Fibroblast of lung (primary cell): Measurements from ENCODE around the gene PLN.

Experiments used
- EZH2 ChIP-seq: IDR thresholded peaks from 2 replicates; pipeline ENCODE4 v1.5.1; 2012; ENCODE audit warnings: low read length, control low read depth, mild to moderate bottlenecking; ENCODE audit errors: missing control alignments
- TF ChIP-seq, protein P1 (sequence below), 2 donors: IDR thresholded peaks in 1 of 2; conservative IDR thresholded peaks in 1 of 2; 1 replicate in 1 of 2; 2 replicates in 1 of 2; pipeline ENCODE4 v1.5.1; 2011 to 2012; ENCODE audit warnings: low read length in 2 of 2, control low read depth in 1 of 2, inconsistent platforms in 1 of 2, low read depth in 1 of 2, mild to moderate bottlenecking in 1 of 2

DNA sequence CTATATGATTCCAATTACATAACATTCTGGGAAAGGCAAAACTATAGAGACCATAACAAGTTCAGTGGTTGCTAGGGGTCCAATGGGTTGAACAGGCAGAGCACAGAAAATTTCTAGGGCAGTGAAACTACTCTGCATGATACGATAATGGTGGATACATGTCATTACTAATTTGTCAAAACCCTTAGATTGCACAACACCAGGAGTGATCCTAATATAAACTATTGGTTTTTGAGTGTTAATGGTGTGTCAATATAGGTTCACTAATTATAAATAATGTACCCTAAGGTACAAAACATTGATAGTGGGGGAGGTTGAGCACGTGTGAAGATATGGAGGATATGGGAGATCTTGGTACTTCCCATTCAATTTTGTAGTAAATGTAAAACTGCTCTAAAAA is 42.4 kb upstream of the PLN start:
- TF ChIP-seq, protein P1, sequence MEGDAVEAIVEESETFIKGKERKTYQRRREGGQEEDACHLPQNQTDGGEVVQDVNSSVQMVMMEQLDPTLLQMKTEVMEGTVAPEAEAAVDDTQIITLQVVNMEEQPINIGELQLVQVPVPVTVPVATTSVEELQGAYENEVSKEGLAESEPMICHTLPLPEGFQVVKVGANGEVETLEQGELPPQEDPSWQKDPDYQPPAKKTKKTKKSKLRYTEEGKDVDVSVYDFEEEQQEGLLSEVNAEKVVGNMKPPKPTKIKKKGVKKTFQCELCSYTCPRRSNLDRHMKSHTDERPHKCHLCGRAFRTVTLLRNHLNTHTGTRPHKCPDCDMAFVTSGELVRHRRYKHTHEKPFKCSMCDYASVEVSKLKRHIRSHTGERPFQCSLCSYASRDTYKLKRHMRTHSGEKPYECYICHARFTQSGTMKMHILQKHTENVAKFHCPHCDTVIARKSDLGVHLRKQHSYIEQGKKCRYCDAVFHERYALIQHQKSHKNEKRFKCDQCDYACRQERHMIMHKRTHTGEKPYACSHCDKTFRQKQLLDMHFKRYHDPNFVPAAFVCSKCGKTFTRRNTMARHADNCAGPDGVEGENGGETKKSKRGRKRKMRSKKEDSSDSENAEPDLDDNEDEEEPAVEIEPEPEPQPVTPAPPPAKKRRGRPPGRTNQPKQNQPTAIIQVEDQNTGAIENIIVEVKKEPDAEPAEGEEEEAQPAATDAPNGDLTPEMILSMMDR (conservative IDR thresholded peaks at IDR 0.05 in 1 of 2, IDR thresholded peaks at IDR 0.05 in 1 of 2; ENCODE audit: low read depth in 1 of 2, low read length in 2 of 2) = no peak
- no peak for TF ChIP-seq EZH2
